COLO668 (cell line): ENCODE results near the gene CDH13.

Source experiments
- DNase-seq: peaks from one replicate; lab custom pipeline; 2025; ENCODE audit not compliant: unreplicated experiment; lab: John Stamatoyannopoulos, UW

Gene CDH13

DNA sequence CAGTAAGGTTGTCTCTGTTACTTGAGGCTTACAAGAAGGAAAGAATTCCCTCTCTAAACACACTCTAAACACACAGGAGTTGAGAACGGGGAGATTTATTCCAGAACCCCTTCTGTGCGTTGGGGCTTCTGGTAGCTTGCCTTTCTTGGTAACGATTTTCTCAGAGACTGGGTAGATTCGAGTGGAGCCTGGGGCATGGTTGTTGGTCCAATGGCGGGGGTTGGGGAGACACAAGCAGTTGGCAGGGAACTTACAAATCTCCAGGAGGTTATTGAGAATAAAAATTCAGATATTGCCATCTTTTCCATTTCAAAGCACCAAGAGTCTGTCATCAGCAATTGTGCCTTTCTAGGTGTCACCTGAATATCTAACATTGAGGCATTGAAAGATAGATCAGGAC, 251.7 kb downstream of the CDH13 start:
- DNase-seq: no peak

DNA sequence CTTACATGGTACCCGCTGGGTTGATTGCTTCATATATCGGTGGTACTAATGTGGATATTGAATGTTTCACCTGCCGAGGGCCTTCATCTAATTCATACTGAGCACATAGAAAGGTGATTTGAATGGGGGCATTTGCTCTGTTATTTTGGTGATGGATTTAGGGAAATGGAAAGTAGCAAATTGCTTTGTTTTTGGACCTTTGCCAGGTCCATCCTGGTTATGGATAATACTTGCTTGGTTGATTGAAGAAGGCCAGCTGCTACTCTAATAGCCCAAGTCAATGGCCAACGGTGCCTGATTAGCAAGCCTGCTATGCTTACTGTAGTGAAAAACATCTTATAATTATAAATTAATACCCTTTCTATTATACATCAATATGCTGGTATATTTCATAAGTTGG, 253.6 kb downstream of the CDH13 start:
- no peak for DNase-seq

DNA sequence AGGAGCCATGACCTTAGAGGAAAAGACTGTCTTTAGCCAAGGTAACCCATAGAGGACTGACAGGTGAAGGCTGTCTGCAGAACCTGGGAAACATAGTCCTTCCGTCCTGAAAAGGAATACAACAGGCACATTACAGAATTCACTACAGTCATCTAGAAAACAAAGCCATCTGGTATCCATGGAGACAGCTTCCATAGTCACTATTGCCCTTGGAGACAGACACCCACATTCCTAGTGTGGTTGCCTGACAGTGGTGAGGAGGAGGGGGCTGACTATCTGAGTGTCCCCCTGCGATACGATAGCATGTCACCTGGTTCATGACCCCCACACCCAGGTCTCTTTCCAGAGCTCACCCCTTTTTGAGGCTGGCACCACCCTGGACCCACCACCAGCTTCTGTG, 254.7 kb downstream of the CDH13 start:
- DNase-seq: no peak

DNA sequence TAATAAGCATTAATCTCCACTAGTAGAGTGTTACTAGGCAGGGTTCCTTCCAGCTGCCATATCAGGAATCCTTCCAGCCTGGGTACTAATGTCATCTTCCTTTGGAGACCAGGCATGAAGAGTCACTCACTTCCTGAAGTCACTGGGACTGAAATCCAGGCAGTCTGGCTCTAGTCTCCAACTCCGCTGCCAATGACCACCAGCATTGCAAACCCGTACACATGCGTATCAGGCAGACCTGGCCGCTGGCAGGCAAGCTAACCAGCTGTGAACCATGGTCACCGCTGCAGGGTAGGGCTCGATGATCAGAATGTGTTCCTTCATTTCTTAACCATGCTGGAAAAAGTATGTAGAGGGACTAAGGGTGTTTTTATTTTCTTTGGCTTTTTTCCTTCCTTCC, 255.5 kb downstream of the CDH13 start:
- no peak for DNase-seq

DNA sequence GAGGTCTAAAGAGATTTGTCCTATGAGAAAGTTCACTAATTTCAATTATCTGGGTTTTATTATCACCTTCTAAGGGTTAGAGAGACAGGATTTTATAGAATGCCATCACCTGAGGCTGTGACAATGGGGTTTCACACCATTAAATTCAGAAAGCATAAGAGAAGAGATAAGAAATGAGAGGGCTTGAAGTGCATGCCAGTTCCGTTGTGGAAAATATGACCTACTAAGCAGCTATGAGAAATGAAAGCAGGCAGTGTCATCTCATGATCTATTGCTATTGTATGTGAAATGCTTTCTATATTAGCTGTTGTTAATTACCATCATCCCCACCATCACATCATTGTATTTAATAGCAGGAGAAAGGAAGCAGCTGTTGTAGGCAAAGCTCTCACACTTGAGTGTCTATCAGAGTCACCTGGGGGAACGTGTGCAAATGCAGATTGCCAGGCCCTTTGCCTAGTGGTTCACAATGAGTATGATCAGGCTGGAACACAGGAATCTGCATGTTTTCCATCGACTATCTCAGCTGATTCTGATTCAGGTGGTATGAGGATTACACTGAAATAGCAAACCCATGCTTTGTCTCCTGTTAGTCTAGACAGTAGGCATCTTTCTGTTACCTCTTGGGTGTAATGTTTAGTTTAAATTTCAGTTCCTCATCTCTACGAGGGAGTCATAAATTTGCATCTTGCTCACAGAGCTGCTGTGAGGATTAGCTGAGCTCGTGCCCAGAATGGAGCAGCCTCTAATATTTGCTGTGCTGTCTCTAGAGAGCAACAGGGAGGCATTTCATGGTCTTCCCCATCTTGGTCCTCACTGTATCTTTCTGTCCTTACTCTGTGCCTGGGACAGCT, 256.4 kb downstream of the CDH13 start:
- DNase-seq: no peak

DNA sequence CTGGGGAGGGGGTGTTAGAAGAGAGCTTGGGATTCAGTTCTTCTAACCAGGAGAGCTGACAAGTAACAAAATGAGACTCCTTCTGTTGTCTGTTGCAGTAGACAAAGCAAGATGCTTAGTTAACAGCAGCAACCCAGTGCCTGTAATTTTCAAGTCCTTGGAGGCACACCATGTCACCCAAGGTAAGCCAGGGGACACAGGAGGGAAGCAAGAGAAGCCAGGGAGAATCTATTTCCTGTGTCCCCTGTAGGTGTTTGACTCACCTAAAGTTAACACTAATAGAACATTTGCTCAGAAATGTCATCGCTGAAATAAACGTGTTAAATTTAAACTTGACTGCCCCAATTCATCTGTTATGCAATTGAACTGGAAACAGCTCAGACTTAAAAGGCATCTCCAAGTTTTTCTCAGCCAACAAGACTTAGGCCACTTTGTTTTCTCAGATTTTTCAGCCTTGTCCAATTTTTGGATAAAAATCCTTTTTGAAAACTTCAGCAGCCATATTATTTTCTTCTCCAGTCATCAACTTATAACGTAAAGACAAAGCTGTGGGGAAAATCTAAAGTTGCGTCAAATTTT, 257.6 kb downstream of the CDH13 start:
- no peak for DNase-seq

DNA sequence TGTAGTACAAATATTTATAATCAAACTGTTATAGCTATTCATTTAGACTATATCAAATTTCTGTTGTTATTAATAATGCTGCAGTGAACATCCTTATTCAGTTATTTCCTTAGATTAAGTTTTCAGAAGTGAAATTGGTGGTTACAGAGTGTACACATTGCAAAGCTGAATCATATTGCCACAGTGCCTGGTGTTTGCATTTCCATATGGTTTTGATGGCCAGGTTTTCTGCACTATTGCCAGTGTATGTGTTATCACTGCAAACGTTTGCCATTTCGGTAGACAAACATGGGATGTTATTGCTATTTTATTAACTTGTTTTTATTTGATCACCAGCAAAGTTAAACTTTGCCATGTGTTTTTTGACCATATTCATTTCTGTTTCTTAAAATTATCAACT, 259.4 kb downstream of the CDH13 start:
- DNase-seq: no peak

DNA sequence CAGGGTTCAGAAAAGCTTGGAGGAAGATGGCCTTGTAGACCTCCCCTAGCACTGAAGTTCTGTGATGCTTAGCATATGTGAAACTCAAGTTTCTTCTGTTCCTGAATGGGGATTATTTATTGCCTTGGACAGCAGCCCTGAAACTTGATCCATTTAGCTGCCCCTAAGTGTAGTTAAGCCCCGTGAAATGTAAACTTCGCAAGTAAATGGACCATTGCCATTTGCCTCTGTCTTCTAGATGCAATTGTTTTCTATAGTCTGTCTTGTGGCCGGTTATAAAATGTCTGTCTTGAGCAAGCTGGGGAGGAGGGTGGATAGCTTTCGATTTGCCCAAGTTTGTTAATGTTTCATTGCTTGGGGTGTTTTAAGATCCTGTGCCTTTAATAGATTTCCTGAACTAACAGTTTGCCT, 261.8 kb downstream of the CDH13 start:
- no peak for DNase-seq

DNA sequence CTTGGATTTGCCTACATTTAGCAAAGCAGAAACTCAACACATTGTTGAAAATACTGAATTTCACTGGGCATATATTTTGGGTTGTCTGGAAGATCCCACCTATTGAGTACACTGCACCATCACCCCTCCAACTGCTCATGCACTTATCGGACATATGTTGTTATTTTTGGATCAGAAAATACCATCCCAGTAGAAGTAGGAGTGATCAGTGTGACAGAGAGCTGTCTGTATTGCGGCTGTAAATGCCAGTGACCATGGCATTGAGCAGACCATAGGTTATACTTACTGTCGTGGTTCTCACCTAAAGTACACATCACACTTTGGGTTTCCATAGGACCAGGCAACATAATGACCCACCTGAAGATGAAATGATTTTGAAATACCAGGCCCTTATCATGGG, 264.7 kb downstream of the CDH13 start:
- DNase-seq: no peak

DNA sequence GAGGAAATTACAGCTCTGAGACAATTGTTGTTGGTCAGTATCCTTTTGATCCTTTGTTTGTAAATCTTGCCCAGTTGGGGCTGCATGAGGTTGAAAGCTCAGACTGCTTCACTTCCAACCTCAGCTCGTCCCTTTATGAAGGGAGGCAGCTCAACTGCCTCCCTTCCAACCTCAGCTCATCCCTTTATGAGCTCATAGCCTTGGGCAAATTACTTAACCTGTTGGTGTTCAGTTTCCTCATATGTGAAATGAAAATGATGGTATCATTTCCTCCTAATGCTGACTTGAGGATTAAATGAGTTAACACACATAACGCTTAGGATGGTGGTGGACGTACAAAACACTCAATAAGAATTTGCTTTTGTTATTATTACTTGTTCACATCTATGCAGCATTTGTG, 265.1 kb downstream of the CDH13 start:
- no peak for DNase-seq

DNA sequence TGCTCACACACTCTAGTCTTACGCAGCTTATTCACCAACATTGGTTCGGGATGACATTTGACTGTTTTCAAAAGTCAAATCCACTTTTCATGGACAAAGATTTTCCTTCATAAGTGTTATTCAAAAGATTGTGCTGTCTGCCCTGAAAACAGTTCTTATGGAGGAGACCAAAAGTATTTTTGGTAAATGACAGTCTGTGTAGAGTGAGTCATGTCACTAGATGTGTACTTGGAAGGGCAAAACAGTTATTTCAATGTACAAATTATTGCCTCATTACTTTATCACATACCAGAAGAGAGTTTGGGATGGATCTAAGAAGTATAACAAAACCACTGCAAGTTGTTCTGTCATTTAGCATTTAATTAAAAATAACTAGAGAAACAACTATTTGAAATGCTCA, 265.6 kb downstream of the CDH13 start:
- no peak for DNase-seq

DNA sequence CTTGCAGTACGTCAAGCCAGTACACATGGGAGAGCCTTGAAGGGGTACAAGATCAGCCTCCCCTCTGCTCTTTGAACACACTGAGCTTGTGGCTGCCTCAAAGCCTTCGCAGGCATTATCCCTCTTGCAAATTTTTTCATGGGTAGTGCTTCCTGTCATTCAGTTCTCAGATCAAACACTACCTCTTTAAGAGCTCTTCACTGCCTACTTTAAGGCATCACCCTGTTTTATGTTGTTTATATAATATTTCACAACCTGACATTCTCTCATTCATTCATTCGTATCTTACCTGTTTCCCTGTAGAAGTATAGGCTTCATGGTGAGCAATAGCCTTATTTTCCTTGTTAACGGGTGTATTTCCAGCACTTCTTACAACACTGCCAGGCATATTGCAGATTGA, 269.1 kb downstream of the CDH13 start:
- DNase-seq: no peak

DNA sequence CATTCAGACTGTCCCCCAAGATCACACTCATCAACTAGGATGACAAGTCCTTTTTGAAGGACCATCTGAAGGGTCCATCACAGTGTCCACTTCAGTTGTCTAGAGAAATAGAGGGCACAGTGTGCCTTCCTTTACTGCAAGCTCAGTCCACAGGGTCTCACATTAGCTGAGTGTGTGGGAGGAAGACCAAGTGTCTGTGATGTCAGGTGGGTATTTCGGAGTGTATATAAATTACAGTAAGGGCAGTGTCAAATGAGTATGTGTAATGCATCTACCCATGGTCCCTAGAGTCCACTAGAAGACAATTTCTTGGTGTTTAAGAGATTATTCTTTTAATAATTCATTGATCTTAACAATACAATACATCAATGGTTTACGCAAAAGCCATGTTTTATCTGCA, 272.2 kb downstream of the CDH13 start:
- DNase-seq: no peak

DNA sequence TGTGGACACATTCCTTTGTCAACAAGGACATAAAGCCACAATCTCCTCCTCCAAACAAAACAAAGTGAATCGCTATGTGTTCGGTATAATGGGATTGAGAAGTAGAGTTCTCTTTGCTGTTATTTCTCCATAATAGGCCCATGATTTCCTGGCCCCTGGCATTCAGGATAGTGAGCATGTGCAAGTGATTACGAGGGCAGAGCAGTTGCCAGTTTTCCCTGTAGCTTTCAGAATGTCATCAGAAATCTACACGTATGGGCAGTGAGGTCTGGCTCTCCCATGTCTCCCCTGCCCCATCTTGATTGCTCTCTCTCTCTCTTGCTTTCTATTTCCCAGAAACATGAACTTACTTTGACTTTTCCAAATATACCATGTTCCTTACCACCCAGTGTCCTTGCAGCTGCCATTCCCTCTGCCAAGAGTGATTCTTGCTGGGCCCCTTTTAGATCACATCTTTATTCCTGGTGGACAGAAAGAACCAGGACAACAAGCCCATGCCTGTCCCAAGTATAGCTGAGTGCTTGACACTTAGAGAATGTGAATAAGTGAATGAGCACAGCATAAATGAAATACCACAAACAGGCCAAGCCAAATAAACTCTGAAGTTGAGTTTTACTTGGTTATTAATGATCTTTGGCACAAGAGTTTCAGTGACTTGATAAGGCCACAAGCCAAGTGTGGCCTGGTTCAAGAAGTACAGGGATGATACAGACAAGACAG, 273.1 kb downstream of the CDH13 start:
- DNase-seq: no peak

DNA sequence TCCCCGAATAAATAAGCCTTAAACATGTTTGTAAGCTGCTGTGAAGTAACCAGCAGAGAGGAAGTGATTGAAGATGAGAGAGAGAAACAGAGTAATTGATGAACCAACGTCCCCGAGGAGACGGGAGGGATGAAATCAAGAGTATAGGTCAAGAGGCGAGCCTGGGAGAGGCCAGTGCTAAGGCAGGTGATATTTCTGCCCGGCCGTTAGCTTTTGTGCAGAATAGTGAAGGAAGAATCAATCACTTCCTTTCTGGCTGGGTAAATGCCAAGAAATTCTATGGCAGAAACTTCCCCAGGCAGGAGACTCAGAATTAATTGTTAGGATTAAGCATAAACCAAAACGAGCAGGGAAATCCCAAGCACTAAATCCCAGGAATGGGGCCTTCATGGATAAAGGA, 273.8 kb downstream of the CDH13 start:
- DNase-seq: no peak

DNA sequence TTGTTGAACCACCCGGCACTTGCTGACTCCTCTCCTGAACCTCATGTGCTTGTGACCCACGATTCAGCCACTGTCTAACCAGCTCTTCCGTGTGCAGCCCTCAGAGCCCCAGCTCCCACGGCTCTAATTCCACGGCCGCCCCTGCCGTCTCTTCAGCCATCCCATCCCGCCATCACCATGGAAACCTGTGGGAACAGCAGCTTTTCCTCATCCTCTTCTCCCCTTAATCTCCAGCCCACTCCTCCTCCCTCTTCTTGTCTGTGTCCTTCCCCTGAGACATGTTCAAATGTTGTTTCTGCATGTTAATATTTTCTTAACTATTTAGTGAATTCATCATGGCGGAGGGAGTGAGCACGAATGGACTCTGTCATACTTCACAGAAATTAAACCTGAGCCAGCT, 285.2 kb downstream of the CDH13 start:
- DNase-seq: no peak

DNA sequence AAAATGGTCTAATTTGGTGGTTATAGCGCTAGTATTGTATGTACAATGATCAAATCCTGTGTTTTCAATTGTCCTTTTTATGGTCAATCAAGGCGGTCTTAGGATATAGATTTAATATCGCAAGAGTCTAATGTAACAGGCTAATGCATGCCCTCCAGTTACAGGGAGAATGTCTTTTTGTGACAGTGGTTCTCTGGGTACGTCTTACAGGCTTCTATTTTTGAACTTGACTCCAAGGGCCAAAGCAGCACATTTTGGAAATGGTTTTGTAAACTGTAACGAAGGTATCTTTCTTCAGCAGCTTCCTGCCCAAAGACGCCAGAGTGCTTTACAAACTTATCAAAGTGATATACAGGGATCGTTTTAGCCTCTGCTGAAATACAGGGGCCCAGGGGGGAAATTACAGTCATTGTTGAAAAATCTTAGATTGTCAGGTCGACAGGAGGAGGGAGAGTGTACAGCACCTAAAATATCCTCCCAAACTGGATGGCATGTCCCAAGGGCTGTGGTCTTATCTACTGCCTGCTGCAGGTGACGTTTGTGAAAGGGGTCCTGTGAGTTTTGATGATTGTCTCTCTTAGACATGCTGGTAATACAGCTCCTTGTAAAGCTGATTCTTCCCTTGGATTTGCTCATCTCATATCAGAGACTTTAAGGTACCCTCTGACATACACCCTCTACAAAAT, 288.5 kb downstream of the CDH13 start:
- DNase-seq: no peak

DNA sequence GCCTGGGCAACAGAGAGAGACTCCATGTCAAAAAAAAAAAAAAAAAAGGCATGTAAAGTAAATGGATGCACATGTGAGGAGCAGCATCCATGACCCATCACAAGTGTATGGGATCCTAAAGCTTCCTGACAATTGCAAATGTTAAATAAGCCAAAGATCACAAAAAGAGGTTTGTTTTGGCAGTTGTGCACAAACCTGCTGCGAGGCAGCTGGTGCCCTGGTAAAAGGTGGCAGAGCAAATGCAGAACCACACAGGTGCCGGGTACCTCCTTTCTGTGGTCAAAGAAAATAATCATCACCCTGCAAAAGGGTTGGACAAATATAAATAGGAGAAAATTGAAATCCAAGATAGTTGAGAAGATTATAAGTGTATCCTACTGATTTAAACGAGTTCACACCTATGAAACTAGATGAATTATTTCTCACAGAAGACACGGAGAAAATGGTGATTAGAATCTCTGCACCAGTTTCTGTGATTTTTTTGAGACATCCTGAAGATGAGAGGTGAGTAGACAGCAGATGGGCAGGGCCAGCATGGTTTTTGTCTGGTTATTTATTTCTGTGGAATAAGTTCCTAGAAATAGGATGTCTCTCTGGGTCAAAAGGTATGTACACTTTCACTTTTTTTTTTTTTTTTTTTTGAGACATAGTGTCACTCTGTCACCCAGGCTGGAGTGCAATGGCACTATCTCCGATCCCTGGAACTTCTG, 291.3 kb downstream of the CDH13 start:
- no peak for DNase-seq

DNA sequence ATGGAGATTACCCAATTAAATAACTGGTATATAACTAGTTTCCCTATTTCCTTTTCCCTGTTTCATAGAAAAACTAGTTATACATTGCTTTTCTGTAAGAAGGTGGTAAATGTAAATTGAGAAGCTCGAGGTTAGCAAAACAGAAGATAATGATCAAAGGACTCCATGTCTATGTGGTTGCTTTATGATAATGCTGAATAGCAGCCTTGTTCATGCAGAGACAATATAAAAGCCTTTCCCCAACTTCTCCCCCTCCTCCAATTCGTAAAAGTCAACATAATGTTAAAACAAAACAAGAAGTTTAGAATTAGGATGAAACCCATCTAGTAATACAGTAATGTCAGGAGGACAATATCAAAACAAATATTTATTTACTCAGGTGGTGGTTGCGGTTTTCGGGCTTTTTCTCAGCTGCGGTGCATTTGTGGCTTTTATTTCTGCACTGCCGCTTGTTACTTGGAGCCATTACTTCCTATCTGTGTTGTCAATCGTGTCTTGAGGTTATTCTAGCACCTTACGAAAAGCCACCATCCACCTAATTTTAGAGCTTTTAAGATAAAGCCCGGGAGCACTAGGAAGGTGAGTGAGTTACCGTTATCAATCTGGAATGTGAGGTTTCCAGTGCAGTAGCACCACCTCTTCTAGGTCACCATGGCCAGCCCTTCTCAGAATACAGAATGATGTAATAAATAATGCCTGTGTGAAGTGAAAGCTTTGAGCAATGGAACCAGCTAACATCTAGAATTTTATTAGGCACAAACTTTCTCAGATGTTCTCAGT, 297.5 kb downstream of the CDH13 start:
- DNase-seq: peak; percentile 16

DNA sequence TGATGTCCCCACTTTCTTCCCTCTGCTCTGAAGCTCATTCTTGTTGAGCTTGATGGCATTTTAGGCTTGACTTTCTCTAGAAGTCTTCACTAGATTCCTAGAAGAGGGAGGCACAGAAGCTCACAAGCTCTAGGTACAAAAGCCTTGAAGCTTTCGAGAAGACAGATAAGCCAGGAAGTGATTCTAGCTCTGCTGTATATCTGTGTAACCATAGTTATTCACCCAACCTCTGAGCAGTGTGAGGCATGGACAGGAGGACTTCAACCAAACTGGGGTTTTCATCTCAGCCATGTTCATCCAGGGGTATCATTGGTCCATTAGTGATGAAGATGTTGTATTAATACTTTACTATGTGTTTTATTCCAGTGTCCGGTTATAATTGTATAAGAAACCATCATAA, 299.7 kb downstream of the CDH13 start:
- no peak for DNase-seq
